Astrocyte of the cerebellum (primary cell): Measurements from ENCODE around the gene CHST12.

Source experiments
- DNase-seq: peaks from one replicate; pipeline ENCODE4 v3.0.0-alpha.2; 2011; ENCODE audit warnings: low read depth
- H3K4me3 ChIP-seq: 2 replicates; pipeline ENCODE4 v1.5.1; 2011; ENCODE audit warnings: mild to moderate bottlenecking, low read depth, low read length, moderate library complexity
- CTCF ChIP-seq: IDR thresholded peaks from 2 replicates; pipeline ENCODE4 v1.5.1; 2012; ENCODE audit warnings: low read length, low read depth, moderate library complexity, mild to moderate bottlenecking; ENCODE audit errors: missing control alignments
- in situ Hi-C: cut with HindIII; loops from 2 replicates; pipeline ENCODE4 v1.10.0; 2017; ENCODE audit warnings: low sequenced_read_pairs

CHST12 gene

GRCh38 chr7:2403014-2403717, at the start of gene CHST12:
Gene CHST12 (plus strand): TSS chr7:2403611. CDS start chr7:2432640, 29,029 bp downstream.
- peak; percentile 80 for DNase-seq
- in situ Hi-C loops: no loop called here
- TF ChIP-seq CTCF: no peak
- peak within 1 kb of the TSS; percentile 79 for H3K4me3 ChIP-seq

- H3K4me3 ChIP-seq: peak overlapping the region; percentile 97
- no peak for TF ChIP-seq CTCF
- in situ Hi-C loops: loop anchor here (25.0 kb wide), 1 partner anchor 517 kb away; no protein-coding TSS in a partner anchor
- peak; percentile 62 for DNase-seq
Observed at GRCh38 chr7:2353936-2354185, 49.5 kb upstream of the CHST12 start.

GRCh38 chr7:2354186-2354938, 49.0 kb upstream of the CHST12 start, which contains the start of gene EIF3B:
Gene EIF3B (plus strand): TSS chr7:2354827. CDS start chr7:2354922, 95 bp downstream.
- in situ Hi-C loops: loop anchor here (25.0 kb wide), 1 partner anchor 517 kb away; no protein-coding TSS in a partner anchor
- DNase-seq: peak; percentile 89
- peak within 1 kb of the TSS; percentile 97 for H3K4me3 ChIP-seq
- no peak for TF ChIP-seq CTCF

GRCh38 chr7:2354939-2355704, 48.3 kb upstream of the CHST12 start:
- in situ Hi-C loops: loop anchor here (25.0 kb wide), 1 partner anchor 518 kb away; no protein-coding TSS in a partner anchor
- peak overlapping the region; percentile 97 for H3K4me3 ChIP-seq
- no peak for DNase-seq
- no peak for TF ChIP-seq CTCF

- H3K4me3 ChIP-seq: peak overlapping the region; percentile 97
- TF ChIP-seq CTCF: no peak
- no peak for DNase-seq
- in situ Hi-C loops: loop anchor here (25.0 kb wide), 1 partner anchor 518 kb away; no protein-coding TSS in a partner anchor
Observed at GRCh38 chr7:2355705-2356008, 47.8 kb upstream of the CHST12 start.

- TF ChIP-seq CTCF: no peak
- in situ Hi-C loops: loop anchor here (25.0 kb wide), 1 partner anchor 520 kb away; no protein-coding TSS in a partner anchor
- H3K4me3 ChIP-seq: no peak overlapping the region
- DNase-seq: no peak
Observed at GRCh38 chr7:2357165-2357564, 46.2 kb upstream of the CHST12 start.
